ENCODE results near the gene DHRS9.

DNA sequence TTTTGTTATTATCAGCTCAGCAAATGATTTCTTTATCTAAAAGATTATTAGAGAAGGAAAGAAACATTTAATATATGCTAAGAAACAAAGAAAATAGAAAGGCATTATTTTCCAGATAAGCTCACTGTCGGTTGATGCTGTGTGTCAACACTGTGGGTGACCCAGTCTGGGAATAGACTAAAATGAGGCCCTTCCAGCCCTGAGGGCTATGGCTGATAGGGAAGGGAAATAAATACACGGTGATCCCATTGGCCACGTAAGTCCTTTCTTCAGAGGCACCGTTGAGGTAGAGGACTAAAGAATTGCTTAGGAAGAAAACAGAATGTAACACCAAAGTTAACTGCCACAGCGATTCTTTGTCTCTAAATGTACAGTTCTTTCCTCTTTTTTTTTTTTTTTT is 40.0 kb upstream of the DHRS9 start:
- TF ChIP-seq, protein P1, sequence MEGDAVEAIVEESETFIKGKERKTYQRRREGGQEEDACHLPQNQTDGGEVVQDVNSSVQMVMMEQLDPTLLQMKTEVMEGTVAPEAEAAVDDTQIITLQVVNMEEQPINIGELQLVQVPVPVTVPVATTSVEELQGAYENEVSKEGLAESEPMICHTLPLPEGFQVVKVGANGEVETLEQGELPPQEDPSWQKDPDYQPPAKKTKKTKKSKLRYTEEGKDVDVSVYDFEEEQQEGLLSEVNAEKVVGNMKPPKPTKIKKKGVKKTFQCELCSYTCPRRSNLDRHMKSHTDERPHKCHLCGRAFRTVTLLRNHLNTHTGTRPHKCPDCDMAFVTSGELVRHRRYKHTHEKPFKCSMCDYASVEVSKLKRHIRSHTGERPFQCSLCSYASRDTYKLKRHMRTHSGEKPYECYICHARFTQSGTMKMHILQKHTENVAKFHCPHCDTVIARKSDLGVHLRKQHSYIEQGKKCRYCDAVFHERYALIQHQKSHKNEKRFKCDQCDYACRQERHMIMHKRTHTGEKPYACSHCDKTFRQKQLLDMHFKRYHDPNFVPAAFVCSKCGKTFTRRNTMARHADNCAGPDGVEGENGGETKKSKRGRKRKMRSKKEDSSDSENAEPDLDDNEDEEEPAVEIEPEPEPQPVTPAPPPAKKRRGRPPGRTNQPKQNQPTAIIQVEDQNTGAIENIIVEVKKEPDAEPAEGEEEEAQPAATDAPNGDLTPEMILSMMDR (IDR thresholded peaks at IDR 0.05 in 8 of 11, conservative IDR thresholded peaks at IDR 0.05 in 3 of 11): no peak
- TF ChIP-seq POLR2A (IDR thresholded peaks at IDR 0.05) (no peak), POLR2AphosphoS5 (IDR thresholded peaks at IDR 0.05) (no peak)
